Bronchial epithelial cell (primary cell): ENCODE measurements around the gene CTRL. TPM values are rescaled to one million over a fixed set of nuclear protein-coding genes. Genes with fewer than 3 reads are reported as not detected.
A peak's percentile ranks its signal among the peaks of the same experiment; 100 is the strongest.

Experiments
- DNase-seq: peaks from one replicate; pipeline ENCODE4 v3.0.0-alpha.2; 2010; ENCODE audit warnings: low read depth
- FAIRE-seq: peaks from 2 replicates; lab custom pipeline; 2011; peaks lifted over from hg19 to GRCh38; lab: Jason Lieb, UNC
- H3K27me3 ChIP-seq: 2 replicates; pipeline ENCODE4 v1.5.1; 2011; ENCODE audit warnings: low read length; ENCODE audit not compliant: control insufficient read depth, insufficient read depth
- H3K36me3 ChIP-seq: 2 replicates; pipeline ENCODE4 v1.5.1; 2011; ENCODE audit warnings: low read length; ENCODE audit not compliant: control insufficient read depth, insufficient read depth
- H3K4me3 ChIP-seq: 2 replicates; pipeline ENCODE4 v1.5.1; 2011; ENCODE audit warnings: mild to moderate bottlenecking, low read depth, low read length, control low read depth
- CTCF ChIP-seq: IDR thresholded peaks from 2 replicates; pipeline ENCODE4 v1.5.1; 2011; ENCODE audit warnings: mild to moderate bottlenecking, moderate library complexity, low read length, control low read depth, inconsistent platforms; ENCODE audit not compliant: insufficient read depth, severe bottlenecking
- total RNA-seq: library from RNA; depleted of rRNA; stranded (reverse); fragments of >200 nt; gene quantifications from 2 replicates; pipeline ENCODE4 v1.2.1, GENCODE V29; 2014

The CTRL gene
- total RNA-seq, 1 donor from 2014 or later: 0.26 TPM

GRCh38 chr16:67932462-67932840 lies 789 bp upstream of the CTRL start:
- FAIRE-seq (no peak), DNase-seq (no peak)
- Histone ChIP-seq H3K4me3 (no peak overlapping the region), H3K27me3 (no peaks in the 10 kb centered on the region), H3K36me3 (peaks cover 10% of the 10 kb centered on the region)
- no peak for TF ChIP-seq CTCF

- FAIRE-seq (no peak), DNase-seq (no peak)
- no peaks in the 10 kb centered on the region for H3K27me3 ChIP-seq
- H3K36me3 ChIP-seq: peaks cover 13% of the 10 kb centered on the region
- no peak overlapping the region for H3K4me3 ChIP-seq
- TF ChIP-seq CTCF: no peak
Observed at GRCh38 chr16:67930678-67931211, 917 bp downstream of the CTRL start.

DNA sequence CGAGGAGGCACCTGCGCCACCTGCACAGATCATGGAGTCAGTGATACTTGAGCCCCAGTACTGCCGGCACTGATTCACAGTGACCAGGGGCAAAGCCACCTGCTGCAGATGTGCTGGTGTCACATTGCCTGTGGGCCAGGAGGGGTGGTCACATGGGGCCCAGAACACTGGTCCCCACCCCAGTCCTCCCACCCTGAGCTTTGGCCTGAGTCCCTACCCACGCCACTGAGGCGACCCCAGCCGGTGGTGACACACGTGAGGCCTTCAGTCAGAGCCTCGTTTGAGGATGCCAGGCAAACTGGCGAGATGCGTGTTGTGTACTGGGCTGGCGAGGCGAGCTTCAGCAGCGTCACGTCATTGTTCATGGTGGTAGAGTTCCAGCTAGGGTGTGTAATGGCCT lies 1.5 kb downstream of the CTRL start:
- DNase-seq (no peak), FAIRE-seq (no peak)
- Histone ChIP-seq H3K36me3 (peaks cover 13% of the 10 kb centered on the region), H3K27me3 (no peaks in the 10 kb centered on the region), H3K4me3 (no peak overlapping the region)
- TF ChIP-seq CTCF: no peak

- FAIRE-seq (peak; percentile 52), DNase-seq (peak; percentile 42)
- Histone ChIP-seq H3K27me3 (no peaks in the 10 kb centered on the region), H3K4me3 (no peak overlapping the region), H3K36me3 (peaks cover 12% of the 10 kb centered on the region)
- TF ChIP-seq CTCF: peak; percentile 95
Observed at GRCh38 chr16:67928561-67929364, 2.9 kb downstream of the CTRL start.

DNA sequence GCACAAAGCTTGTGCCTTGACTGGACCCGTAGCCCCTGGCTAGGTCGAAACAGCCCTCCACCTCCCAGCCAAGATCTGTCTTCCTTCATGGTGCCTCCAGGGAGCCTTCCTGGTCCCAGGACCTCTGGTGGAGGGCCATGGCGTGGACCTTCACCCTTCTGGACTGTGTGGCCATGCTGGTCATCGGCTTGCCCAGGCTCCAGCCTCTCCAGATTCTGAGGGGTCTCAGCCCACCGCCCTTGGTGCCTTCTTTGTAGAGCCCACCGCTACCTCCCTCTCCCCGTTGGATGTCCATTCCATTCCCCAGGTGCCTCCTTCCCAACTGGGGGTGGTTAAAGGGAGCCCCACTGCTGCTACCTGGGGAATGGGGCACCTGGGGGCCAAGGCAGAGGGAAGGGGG lies 3.5 kb downstream of the CTRL start:
- Histone ChIP-seq H3K36me3 (peaks cover 12% of the 10 kb centered on the region), H3K27me3 (no peaks in the 10 kb centered on the region), H3K4me3 (no peak overlapping the region)
- no peak for TF ChIP-seq CTCF
- FAIRE-seq: no peak
- no peak for DNase-seq
